GM13976 (cell line): ENCODE measurements around the gene ARAP2.

ENCODE experiments used
- DNase-seq: peaks from one replicate; pipeline ENCODE4 v3.0.0; 2012; ENCODE audit warnings: low spot score
- CTCF ChIP-seq: IDR thresholded peaks from 2 replicates; pipeline ENCODE4 v1.5.1; 2012; ENCODE audit warnings: borderline replicate concordance, mild to moderate bottlenecking; ENCODE audit not compliant: insufficient read depth; ENCODE audit errors: extremely low read depth, missing control alignments, control extremely low read depth
- in situ Hi-C: fragments of 300-500 bp; cut with MboI; formaldehyde crosslinking; loops from one replicate; pipeline ENCODE4 v1.12.0; 2022; ENCODE audit warnings: low sequenced_read_pairs, mixed read lengths, inconsistent platforms; ENCODE audit not compliant: unreplicated experiment

Gene ARAP2

GRCh38 chr4:36020351-36020750, 224.0 kb downstream of the ARAP2 start:
- in situ Hi-C loops = no loop called here
- TF ChIP-seq CTCF = no peak
- DNase-seq = no peak
